ENCODE measurements around the gene CNIH4. TPM values are rescaled to one million over a fixed set of nuclear protein-coding genes. Genes with fewer than 3 reads are reported as not detected.

The CNIH4 gene
- total and polyA plus RNA-seq, 10 of the 15 experiments (the other 5 are each of a cell fraction or from before 2014, with no cell fraction given) = 23.2 to 173 (median 51.4) TPM

DNA sequence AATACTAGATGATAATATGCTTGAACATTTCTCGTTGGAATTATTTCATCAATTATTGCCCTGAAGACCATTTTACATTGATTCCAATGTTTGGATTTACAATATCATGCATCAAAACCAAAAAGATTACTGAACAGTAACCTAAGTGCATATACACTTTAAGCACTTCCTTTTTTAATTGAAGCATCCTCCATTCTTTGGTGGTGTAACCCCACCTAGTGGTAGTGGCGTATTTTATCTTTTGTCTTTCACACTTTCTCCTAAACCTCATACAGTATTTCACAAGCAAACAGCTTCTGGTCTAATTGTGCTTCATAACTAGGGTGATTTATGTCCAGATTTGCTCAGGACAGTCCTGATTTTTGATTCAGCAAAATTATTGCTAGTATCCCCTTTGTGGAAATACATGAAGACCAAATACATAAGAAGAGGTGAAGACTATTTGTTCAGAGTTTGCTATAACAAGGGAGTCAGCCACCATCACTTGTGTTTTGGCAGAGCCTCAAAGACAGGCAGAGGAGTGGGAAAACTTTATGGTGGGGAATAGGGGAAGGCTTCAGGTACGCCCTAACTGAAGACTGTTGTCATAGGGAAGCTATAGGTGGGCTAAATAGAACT lies 23.3 kb upstream of the CNIH4 start (continued):
- no peak for TF ChIP-seq FOS (IDR thresholded peaks at IDR 0.05; ENCODE audit: borderline replicate concordance, extremely low read depth, insufficient read length)
- TF ChIP-seq SPI1 (IDR thresholded peaks at IDR 0.05; ENCODE audit: borderline replicate concordance, insufficient read depth, low read depth, low read length) = peak; percentile 87
- peak; percentile 44; the same call in 1 of the 2 replicates for TF ChIP-seq FOXM1 (IDR thresholded peaks at IDR 0.05; ENCODE audit: low read depth, low read length)
- peak; percentile 81 for TF ChIP-seq CBX5 (IDR thresholded peaks at IDR 0.05; ENCODE audit: low read depth)
- TF ChIP-seq, protein P1, sequence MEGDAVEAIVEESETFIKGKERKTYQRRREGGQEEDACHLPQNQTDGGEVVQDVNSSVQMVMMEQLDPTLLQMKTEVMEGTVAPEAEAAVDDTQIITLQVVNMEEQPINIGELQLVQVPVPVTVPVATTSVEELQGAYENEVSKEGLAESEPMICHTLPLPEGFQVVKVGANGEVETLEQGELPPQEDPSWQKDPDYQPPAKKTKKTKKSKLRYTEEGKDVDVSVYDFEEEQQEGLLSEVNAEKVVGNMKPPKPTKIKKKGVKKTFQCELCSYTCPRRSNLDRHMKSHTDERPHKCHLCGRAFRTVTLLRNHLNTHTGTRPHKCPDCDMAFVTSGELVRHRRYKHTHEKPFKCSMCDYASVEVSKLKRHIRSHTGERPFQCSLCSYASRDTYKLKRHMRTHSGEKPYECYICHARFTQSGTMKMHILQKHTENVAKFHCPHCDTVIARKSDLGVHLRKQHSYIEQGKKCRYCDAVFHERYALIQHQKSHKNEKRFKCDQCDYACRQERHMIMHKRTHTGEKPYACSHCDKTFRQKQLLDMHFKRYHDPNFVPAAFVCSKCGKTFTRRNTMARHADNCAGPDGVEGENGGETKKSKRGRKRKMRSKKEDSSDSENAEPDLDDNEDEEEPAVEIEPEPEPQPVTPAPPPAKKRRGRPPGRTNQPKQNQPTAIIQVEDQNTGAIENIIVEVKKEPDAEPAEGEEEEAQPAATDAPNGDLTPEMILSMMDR (IDR thresholded peaks at IDR 0.05 in 2 of 3, conservative IDR thresholded peaks at IDR 0.05 in 1 of 3; ENCODE audit: control insufficient read depth in 2 of 3, extremely low read depth in 1 of 3, insufficient read depth in 1 of 3, low read depth in 3 of 3, low read length in 3 of 3) = peak; percentile 60 to 77 (median 61)
- TF ChIP-seq KDM1A (IDR thresholded peaks at IDR 0.05; ENCODE audit: borderline replicate concordance) = no peak
- no peak for TF ChIP-seq ASH2L (IDR thresholded peaks at IDR 0.05; ENCODE audit: borderline replicate concordance, low read depth)
- no peak for TF ChIP-seq ZZZ3 (IDR thresholded peaks at IDR 0.05; ENCODE audit: control insufficient read depth, insufficient read length, low read depth)
- TF ChIP-seq MXI1 (IDR thresholded peaks at IDR 0.05; ENCODE audit: low read depth, low read length) = no peak
- TF ChIP-seq POLR2AphosphoS5 (IDR thresholded peaks at IDR 0.05; ENCODE audit: low read length) = no peak
- TF ChIP-seq RUNX3 (IDR thresholded peaks at IDR 0.05; ENCODE audit: low read length) = peak; percentile 43; the same call in 1 of the 2 replicates
- TF ChIP-seq NFXL1 (IDR thresholded peaks at IDR 0.05; ENCODE audit: borderline replicate concordance) = no peak
- peak; percentile 78 for TF ChIP-seq SMC3 (IDR thresholded peaks at IDR 0.05; ENCODE audit: borderline replicate concordance, low read length)
- peak; percentile 88 for TF ChIP-seq SMARCA5 (IDR thresholded peaks at IDR 0.05)
- no peak for TF ChIP-seq RCOR1 (conservative IDR thresholded peaks at IDR 0.05; ENCODE audit: low read depth, low read length)
- TF ChIP-seq RAD21 (IDR thresholded peaks at IDR 0.05; ENCODE audit: insufficient read depth, low read depth, low read length) = peak; percentile 88
